Measurements from ENCODE around the gene HABP4. TPM values are rescaled to one million over a fixed set of nuclear protein-coding genes. Genes with fewer than 3 reads are reported as not detected.

The HABP4 gene
- total and polyA plus RNA-seq, 10 of the 15 experiments (the other 5 are each of a cell fraction or from before 2014, with no cell fraction given) = 1.6 to 15.4 (median 11.6) TPM

GRCh38 chr9:96484521-96484931, 34.6 kb downstream of the HABP4 start:
- H2AFZ ChIP-seq (ENCODE audit: control insufficient read depth, low read depth, low read length) = no peak overlapping the region; the same call in 1 of the 2 replicates
- ChIA-PET RAD21 (ENCODE audit: unreplicated experiment) (no interaction called here), CTCF (no interaction called here), SMC1A (ENCODE audit: uncharacterized antibody, unreplicated experiment) (interaction anchor here (1.9 kb wide), 1 partner anchor 25 kb away, joined by 5 read pairs; no protein-coding TSS in a partner anchor), POLR2A (no interaction called here)
- intact Hi-C loops (cut with micrococcal nuclease; ENCODE audit: unreplicated experiment) (loop anchor here (2.0 kb wide), 1 partner anchor 82 kb away; no protein-coding TSS in a partner anchor), in situ Hi-C loops (cut with MboI) (no loop called here)
- peaks cover 24% of the 10 kb centered on the region for H3K4me1 ChIP-seq (ENCODE audit: control insufficient read depth, insufficient read depth, low read length)
- ATAC-seq = peak; percentile 98
- H3K4me3 ChIP-seq = no peak overlapping the region
- H3K4me2 ChIP-seq (ENCODE audit: control insufficient read depth, insufficient read depth) = peak overlapping the region; percentile 15; the same call in 1 of the 2 replicates
- H3K27ac ChIP-seq (ENCODE audit: control insufficient read depth, insufficient read depth) = no peak overlapping the region; the same call in 1 of the 2 replicates
- BruUV-seq (replicated peaks) = no TSS peak
- no peaks in the 10 kb centered on the region for H3K79me2 ChIP-seq (ENCODE audit: control insufficient read depth, insufficient read depth, low read length)
- 2% methylated on average over 4 of the region's 4 CpGs for WGBS (ENCODE audit: insufficient coverage, insufficient replicate concordance, low lambda C conversion rate, missing lambda C conversion rate)
- H3K27me3 ChIP-seq (replicated peaks in 1 of 2; ENCODE audit: control insufficient read depth in 2 of 2, insufficient read depth in 2 of 2, low read length in 1 of 2) = no peaks in the 10 kb centered on the region
- H3K9me3 ChIP-seq (replicated peaks; ENCODE audit: control insufficient read depth, insufficient read depth, low read length) = no peaks in the 10 kb centered on the region
- no peaks in the 10 kb centered on the region for H4K20me1 ChIP-seq (ENCODE audit: control insufficient read depth, insufficient read depth)
- DNase-seq (ENCODE audit: low read depth, low spot score) = peak; percentile 56
- no peaks in the 10 kb centered on the region for H3K36me3 ChIP-seq (ENCODE audit: control insufficient read depth in 2 of 2, insufficient read depth in 2 of 2, low read length in 1 of 2)
- H3K9ac ChIP-seq (ENCODE audit: control insufficient read depth, insufficient read depth, low read length) = no peak overlapping the region
- FAIRE-seq = peak; percentile 91
- TF ChIP-seq MEF2A (IDR thresholded peaks at IDR 0.05; ENCODE audit: insufficient read depth, low read depth, low read length) (0 out of 2 replicates have a peak, but pooled peaks have one; percentile 42), IKZF2 (IDR thresholded peaks at IDR 0.05) (peak; percentile 14 to 39; a peak in 2 of 4 replicates), BACH1 (IDR thresholded peaks at IDR 0.05; ENCODE audit: borderline replicate concordance) (peak; percentile 31; the same call in 1 of the 2 replicates), CREM (IDR thresholded peaks at IDR 0.05; ENCODE audit: low read depth) (peak; percentile 26; the same call in 1 of the 2 replicates), SUZ12 (IDR thresholded peaks at IDR 0.05; ENCODE audit: unreplicated experiment) (no peak), ZNF217 (IDR thresholded peaks at IDR 0.05) (peak; percentile 54; the same call in 1 of the 2 replicates), RCOR1 (conservative IDR thresholded peaks at IDR 0.05; ENCODE audit: low read depth, low read length) (0 out of 2 replicates have a peak, but pooled peaks have one; percentile 52), PKNOX1 (IDR thresholded peaks at IDR 0.05) (peak; percentile 95), ATF3 (IDR thresholded peaks at IDR 0.05; ENCODE audit: borderline replicate concordance, extremely low read depth, low read depth, low read length) (no peak), EP300 (IDR thresholded peaks at IDR 0.05; ENCODE audit: borderline replicate concordance in 1 of 2, control insufficient read depth in 1 of 2, low read depth in 2 of 2, low read length in 2 of 2) (peak in 1 of 2 experiments; percentile 76; a peak in 2 of 4 replicates), SPI1 (IDR thresholded peaks at IDR 0.05; ENCODE audit: borderline replicate concordance, insufficient read depth, low read depth, low read length) (peak; percentile 84), DPF2 (IDR thresholded peaks at IDR 0.05) (peak; percentile 29; the same call in 1 of the 2 replicates), SMARCA5 (IDR thresholded peaks at IDR 0.05) (no peak), ATF7 (IDR thresholded peaks at IDR 0.05; ENCODE audit: low read depth) (peak; percentile 72), ZBTB11 (CRISPR knock-in tag; IDR thresholded peaks at IDR 0.05) (no peak), ATF2 (IDR thresholded peaks at IDR 0.05; ENCODE audit: low read length) (peak; percentile 20; the same call in 1 of the 2 replicates), JUNB (IDR thresholded peaks at IDR 0.05) (peak; percentile 36; the same call in 1 of the 2 replicates), BCL11A (IDR thresholded peaks at IDR 0.05; ENCODE audit: low read depth, low read length) (no peak), TBL1XR1 (IDR thresholded peaks at IDR 0.05; ENCODE audit: low read depth, low read length) (0 out of 2 replicates have a peak, but pooled peaks have one; percentile 25)

All from GM12878 (cell line).